Endothelial cell of umbilical vein (primary cell): ENCODE results near the gene UPF2. TPM values are rescaled to one million over a fixed set of nuclear protein-coding genes. Genes with fewer than 3 reads are reported as not detected.

Experiments
- BruUV-seq: library from RNA; stranded (reverse); fragments of 400-500 nt; replicated peaks from 2 replicates; lab custom pipeline; 2021; lab: Mats Ljungman, UMichigan
- CTCF ChIA-PET: fragments of 300-600, 350-600 bp; sonication (Branson Sonifier 250); formaldehyde crosslinking; loops from one replicate; lab custom pipeline; 2021; ENCODE audit warnings: antibody characterized with exemption, inconsistent platforms; lab: Charles Lee
- POLR2A ChIA-PET: fragments of 300-600, 350-600 bp; sonication (Branson Sonifier 250); formaldehyde crosslinking; loops from one replicate; lab custom pipeline; 2021; ENCODE audit warnings: antibody characterized with exemption, inconsistent platforms; lab: Charles Lee
- DNase-seq: peaks from one replicate; pipeline ENCODE4 v3.0.0-alpha.2; 2011; ENCODE audit warnings: low read depth, low spot score
- FAIRE-seq: peaks from 2 replicates; lab custom pipeline; 2011; peaks lifted over from hg19 to GRCh38; lab: Jason Lieb, UNC
- H2AFZ ChIP-seq: 2 replicates; pipeline ENCODE4 v1.6.0; 2012; ENCODE audit warnings: low read depth, low read length, control low read depth, inconsistent platforms
- H3K27ac ChIP-seq: 2 replicates; pipeline ENCODE4 v1.5.1; 2011; ENCODE audit warnings: low read depth, mild to moderate bottlenecking, control low read depth, low read length, moderate library complexity; ENCODE audit not compliant: insufficient read depth
- H3K27me3 ChIP-seq, 2 experiments: 2 replicates each; pipeline versions ENCODE4 v1.6.0 to v1.6.1; 2011; ENCODE audit warnings: low read length in 2 of 2, mixed read lengths in 1 of 2; ENCODE audit not compliant: control insufficient read depth in 2 of 2, insufficient read depth in 2 of 2
- H3K36me3 ChIP-seq, 2 experiments: 2 replicates in 1 of 2; 3 replicates in 1 of 2; pipeline ENCODE4 v1.5.1; 2011; ENCODE audit warnings: low read length in 2 of 2, mild to moderate bottlenecking in 1 of 2, moderate library complexity in 1 of 2; ENCODE audit not compliant: control insufficient read depth in 2 of 2, insufficient read depth in 2 of 2; ENCODE audit errors: extremely low read depth in 1 of 2
- H3K4me1 ChIP-seq: 3 replicates; pipeline ENCODE4 v1.5.1; 2011; ENCODE audit warnings: mild to moderate bottlenecking, low read length; ENCODE audit not compliant: control insufficient read depth, insufficient read depth; ENCODE audit errors: extremely low read depth
- H3K4me2 ChIP-seq: 2 replicates; pipeline ENCODE4 v1.6.1; 2011; ENCODE audit warnings: low read length, control low read depth, mixed read lengths; ENCODE audit not compliant: insufficient read depth
- H3K4me3 ChIP-seq, 3 experiments: fragments of 200-600 bp in 1 of 3; sonication (generic), shearing (Covaris generic) in 1 of 3; replicated peaks in 1 of 3; 2 replicates each; pipeline ENCODE4 v1.5.1; 2011 to 2016; ENCODE audit warnings: control low read depth in 3 of 3, low read length in 3 of 3, mild to moderate bottlenecking in 2 of 3, inconsistent platforms in 1 of 3, low read depth in 1 of 3, moderate library complexity in 1 of 3; ENCODE audit not compliant: insufficient read depth in 1 of 3
- H3K79me2 ChIP-seq: 2 replicates; pipeline ENCODE4 v1.6.0; 2012; ENCODE audit warnings: low read length, inconsistent platforms; ENCODE audit not compliant: control insufficient read depth, insufficient read depth
- H3K9ac ChIP-seq: replicated peaks from 2 replicates; pipeline ENCODE3; 2011; ENCODE audit warnings: low read length, control low read depth; ENCODE audit not compliant: insufficient read depth; ENCODE audit errors: extremely low read depth
- H3K9me1 ChIP-seq: replicated peaks from 3 replicates; pipeline ENCODE4 v1.6.0; 2011; ENCODE audit warnings: mild to moderate bottlenecking, low read length; ENCODE audit not compliant: control insufficient read depth, insufficient read depth; ENCODE audit errors: extremely low read depth
- H3K9me3 ChIP-seq: replicated peaks from 2 replicates; pipeline ENCODE4 v1.5.1; 2012; ENCODE audit warnings: low read length, inconsistent platforms; ENCODE audit not compliant: control insufficient read depth, insufficient read depth
- H4K20me1 ChIP-seq: replicated peaks from 2 replicates; pipeline ENCODE3; 2011; ENCODE audit warnings: mild to moderate bottlenecking, low read length; ENCODE audit not compliant: control insufficient read depth, insufficient read depth; ENCODE audit errors: extremely low read depth
- EZH2 ChIP-seq: IDR thresholded peaks from 2 replicates; pipeline ENCODE4 v1.6.1; 2012; ENCODE audit warnings: borderline replicate concordance, low read depth, mild to moderate bottlenecking, moderate library complexity, low read length, inconsistent platforms; ENCODE audit not compliant: severe bottlenecking
- FOS ChIP-seq: IDR thresholded peaks from 2 replicates; pipeline ENCODE4 v1.6.1; 2011; ENCODE audit warnings: mild to moderate bottlenecking, low read length, moderate library complexity, borderline replicate concordance; ENCODE audit not compliant: insufficient read depth
- GATA2 ChIP-seq: IDR thresholded peaks from 2 replicates; pipeline ENCODE4 v1.7.0; 2011; ENCODE audit warnings: low read depth, mild to moderate bottlenecking, moderate library complexity, mixed read lengths, low read length; ENCODE audit not compliant: insufficient read length, insufficient read depth
- JUN ChIP-seq: IDR thresholded peaks from 2 replicates; pipeline ENCODE4 v1.6.1; 2011; ENCODE audit warnings: borderline replicate concordance, low read depth; ENCODE audit not compliant: insufficient read length, insufficient read depth
- MAX ChIP-seq: IDR thresholded peaks from 2 replicates; pipeline ENCODE4 v1.6.1; 2011; ENCODE audit not compliant: insufficient read depth, insufficient read length
- MYC ChIP-seq: IDR thresholded peaks from one replicate; pipeline ENCODE4 v1.6.1; 2011; ENCODE audit warnings: mild to moderate bottlenecking, low read depth, low read length
- POLR2A ChIP-seq: IDR thresholded peaks from 2 replicates; pipeline ENCODE4 v1.6.1; 2012; ENCODE audit warnings: low read depth, mild to moderate bottlenecking, control low read depth, low read length
- POLR2AphosphoS5 ChIP-seq: IDR thresholded peaks from 2 replicates; pipeline ENCODE4 v1.6.1; 2012; ENCODE audit warnings: low read depth, mild to moderate bottlenecking, control low read depth, low read length, moderate library complexity; ENCODE audit not compliant: insufficient read depth
- dilution Hi-C: fragments of 300-500 bp; cut with MboI; formaldehyde crosslinking; loops from one replicate; pipeline ENCODE4 v1.15.0; 2019; ENCODE audit warnings: low sequenced_read_pairs; ENCODE audit not compliant: extremely low pct_ligation_motif_present
- intact Hi-C: fragments of 100-400 bp; cut with micrococcal nuclease; formaldehyde crosslinking; loops from one replicate; pipeline ENCODE4 v1.10.0; 2022
- polyA plus RNA-seq, 4 experiments: library from polyadenylated mRNA; depleted of rRNA in 3 of 4; stranded (reverse) in 3 of 4; unstranded in 1 of 4; fragments of >200 nt; gene quantifications; 2 replicates each; pipeline versions ENCODE4 v1.2.1 to v1.2.3, GENCODE V29; 2011 to 2012; ENCODE audit warnings: missing spikeins in 1 of 4
- total RNA-seq: library from RNA; stranded (reverse); gene quantifications from 2 replicates; pipeline ENCODE4 v1.2.3, GENCODE V29; 2021
- TF ChIP-seq, protein P1 (sequence below), 2 donors: IDR thresholded peaks; 1 replicate in 1 of 2; 2 replicates in 1 of 2; pipeline ENCODE4 v1.5.1; 2011; ENCODE audit warnings: low read length in 2 of 2, mild to moderate bottlenecking in 2 of 2, moderate library complexity in 2 of 2, control low read depth in 1 of 2, inconsistent platforms in 1 of 2, low read depth in 1 of 2; ENCODE audit not compliant: insufficient read depth in 1 of 2; ENCODE audit errors: extremely low read depth in 1 of 2

UPF2 gene
- total and polyA plus RNA-seq, 2 donors (not counting 3 experiments of a cell fraction or from before 2014, with no cell fraction given) = 4.8 to 27.7 TPM

GRCh38 chr10:11877591-11877905 is 165.1 kb downstream of the UPF2 start:
- Histone ChIP-seq H3K4me2 (no peak overlapping the region), H3K9ac (no peak overlapping the region), H4K20me1 (no peaks in the 10 kb centered on the region), H3K36me3 (no peaks in the 10 kb centered on the region), H3K27ac (no peak overlapping the region), H3K9me3 (no peaks in the 10 kb centered on the region), H3K27me3 (no peaks in the 10 kb centered on the region), H3K9me1 (no peaks in the 10 kb centered on the region), H2AFZ (no peak overlapping the region), H3K4me1 (peaks cover 12% of the 10 kb centered on the region), H3K79me2 (no peaks in the 10 kb centered on the region), H3K4me3 (no peak overlapping the region)
- TF ChIP-seq, protein P1, sequence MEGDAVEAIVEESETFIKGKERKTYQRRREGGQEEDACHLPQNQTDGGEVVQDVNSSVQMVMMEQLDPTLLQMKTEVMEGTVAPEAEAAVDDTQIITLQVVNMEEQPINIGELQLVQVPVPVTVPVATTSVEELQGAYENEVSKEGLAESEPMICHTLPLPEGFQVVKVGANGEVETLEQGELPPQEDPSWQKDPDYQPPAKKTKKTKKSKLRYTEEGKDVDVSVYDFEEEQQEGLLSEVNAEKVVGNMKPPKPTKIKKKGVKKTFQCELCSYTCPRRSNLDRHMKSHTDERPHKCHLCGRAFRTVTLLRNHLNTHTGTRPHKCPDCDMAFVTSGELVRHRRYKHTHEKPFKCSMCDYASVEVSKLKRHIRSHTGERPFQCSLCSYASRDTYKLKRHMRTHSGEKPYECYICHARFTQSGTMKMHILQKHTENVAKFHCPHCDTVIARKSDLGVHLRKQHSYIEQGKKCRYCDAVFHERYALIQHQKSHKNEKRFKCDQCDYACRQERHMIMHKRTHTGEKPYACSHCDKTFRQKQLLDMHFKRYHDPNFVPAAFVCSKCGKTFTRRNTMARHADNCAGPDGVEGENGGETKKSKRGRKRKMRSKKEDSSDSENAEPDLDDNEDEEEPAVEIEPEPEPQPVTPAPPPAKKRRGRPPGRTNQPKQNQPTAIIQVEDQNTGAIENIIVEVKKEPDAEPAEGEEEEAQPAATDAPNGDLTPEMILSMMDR (IDR thresholded peaks at IDR 0.05; ENCODE audit: extremely low read depth in 1 of 2, insufficient read depth in 1 of 2, low read depth in 1 of 2, low read length in 2 of 2) = no peak
- TF ChIP-seq POLR2AphosphoS5 (no peak), FOS (no peak), EZH2 (no peak), JUN (no peak), MAX (no peak), POLR2A (no peak), MYC (no peak), GATA2 (no peak)
- BruUV-seq = no TSS peak
- dilution Hi-C loops = no loop called here
- ChIA-PET CTCF (no interaction called here), POLR2A (no interaction called here)
- FAIRE-seq (no peak), DNase-seq (no peak)
- intact Hi-C loops = no loop called here
